ENCODE measurements around the gene GPATCH2. TPM values are rescaled to one million over a fixed set of nuclear protein-coding genes. Genes with fewer than 3 reads are reported as not detected.
A peak's percentile ranks its signal among the peaks of the same experiment; 100 is the strongest.

Gene GPATCH2
- total and polyA plus RNA-seq, 8 donors = 2.7 to 9.0 (median 5.0) TPM

DNA sequence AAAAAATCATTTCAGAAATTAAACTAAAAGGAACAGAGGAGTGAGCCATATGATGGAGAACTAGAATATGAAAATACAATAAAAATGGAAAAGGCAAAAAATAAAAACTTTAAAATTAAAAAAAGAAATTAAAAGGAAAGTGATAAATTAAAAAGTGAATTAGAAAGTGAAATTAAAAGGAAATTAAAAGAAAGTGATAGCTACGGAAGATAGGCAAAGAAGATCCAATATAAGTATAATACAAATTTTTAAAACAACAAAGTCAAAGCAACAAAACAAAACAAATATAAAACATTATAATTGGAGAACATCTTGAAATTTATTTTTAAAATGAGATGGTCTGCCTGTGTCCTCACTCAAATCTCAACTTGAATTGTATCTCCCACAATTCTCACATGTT lies 165.8 kb downstream of the GPATCH2 start:
- H3K27me3 ChIP-seq = no peaks in the 10 kb centered on the region
- FAIRE-seq (peak; percentile 47), DNase-seq (no peak), ATAC-seq (no peak)
- no peaks in the 10 kb centered on the region for H3K4me1 ChIP-seq
- WGBS, 2 donors = 93 to 97% methylated on average over 1 of the region's 1 CpG
- H3K27ac ChIP-seq = no peak overlapping the region
- TF ChIP-seq, protein P1, sequence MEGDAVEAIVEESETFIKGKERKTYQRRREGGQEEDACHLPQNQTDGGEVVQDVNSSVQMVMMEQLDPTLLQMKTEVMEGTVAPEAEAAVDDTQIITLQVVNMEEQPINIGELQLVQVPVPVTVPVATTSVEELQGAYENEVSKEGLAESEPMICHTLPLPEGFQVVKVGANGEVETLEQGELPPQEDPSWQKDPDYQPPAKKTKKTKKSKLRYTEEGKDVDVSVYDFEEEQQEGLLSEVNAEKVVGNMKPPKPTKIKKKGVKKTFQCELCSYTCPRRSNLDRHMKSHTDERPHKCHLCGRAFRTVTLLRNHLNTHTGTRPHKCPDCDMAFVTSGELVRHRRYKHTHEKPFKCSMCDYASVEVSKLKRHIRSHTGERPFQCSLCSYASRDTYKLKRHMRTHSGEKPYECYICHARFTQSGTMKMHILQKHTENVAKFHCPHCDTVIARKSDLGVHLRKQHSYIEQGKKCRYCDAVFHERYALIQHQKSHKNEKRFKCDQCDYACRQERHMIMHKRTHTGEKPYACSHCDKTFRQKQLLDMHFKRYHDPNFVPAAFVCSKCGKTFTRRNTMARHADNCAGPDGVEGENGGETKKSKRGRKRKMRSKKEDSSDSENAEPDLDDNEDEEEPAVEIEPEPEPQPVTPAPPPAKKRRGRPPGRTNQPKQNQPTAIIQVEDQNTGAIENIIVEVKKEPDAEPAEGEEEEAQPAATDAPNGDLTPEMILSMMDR (IDR thresholded peaks at IDR 0.05) = no peak
- H3K36me3 ChIP-seq = no peaks in the 10 kb centered on the region
- no peak overlapping the region for H3K4me3 ChIP-seq
- no peaks in the 10 kb centered on the region for H3K9me3 ChIP-seq
- intact Hi-C loops (cut with DNase I) = no loop called here

DNA sequence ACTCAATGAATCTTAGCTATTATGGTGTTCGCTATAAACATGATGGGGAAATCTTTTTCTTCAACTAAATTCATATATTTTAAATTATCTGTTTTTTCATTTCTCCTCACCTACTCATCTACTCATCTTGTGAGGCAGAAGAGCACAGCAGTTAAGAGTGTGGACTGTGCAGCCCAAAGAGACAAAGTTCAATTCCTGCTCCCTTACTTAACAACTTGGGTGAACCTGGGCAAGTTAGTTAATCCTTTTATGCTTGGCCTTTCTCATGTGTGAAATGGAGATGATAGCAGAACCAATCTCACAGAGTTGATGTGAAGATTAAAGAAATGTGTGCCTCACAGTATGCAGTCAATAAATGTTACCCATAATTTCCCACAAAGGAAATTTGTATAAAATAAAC lies 168.2 kb downstream of the GPATCH2 start:
- TF ChIP-seq, protein P1 (IDR thresholded peaks at IDR 0.05) = no peak
- Histone ChIP-seq H3K27ac (no peak overlapping the region), H3K27me3 (no peaks in the 10 kb centered on the region), H3K4me1 (no peaks in the 10 kb centered on the region), H3K9me3 (no peaks in the 10 kb centered on the region), H3K36me3 (no peaks in the 10 kb centered on the region), H3K4me3 (no peak overlapping the region)
- intact Hi-C loops (cut with DNase I) = no loop called here
- FAIRE-seq (no peak), ATAC-seq (no peak), DNase-seq (no peak)
- 97 to 99% methylated on average over 1 of the region's 1 CpG for WGBS, 2 donors

DNA sequence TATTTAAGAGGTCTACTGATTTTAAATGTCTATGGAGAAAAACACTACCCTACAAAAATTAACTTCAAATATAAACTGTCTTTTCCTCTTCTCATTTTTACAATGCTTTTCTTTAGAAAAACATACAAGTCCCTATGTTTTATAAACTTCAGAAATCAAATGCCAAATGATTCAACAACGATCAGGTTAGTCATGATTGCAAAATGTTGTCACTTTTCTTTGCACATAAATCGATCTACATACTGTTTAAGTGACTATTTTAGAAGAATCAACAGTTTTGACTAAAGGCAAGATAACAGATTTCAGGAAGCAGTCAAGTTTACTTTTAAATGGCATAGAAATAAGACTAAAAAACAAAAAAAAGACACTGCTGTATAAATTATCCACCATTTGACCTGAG lies 168.7 kb downstream of the GPATCH2 start:
- TF ChIP-seq, protein P1 (IDR thresholded peaks at IDR 0.05) = no peak
- ATAC-seq (no peak), FAIRE-seq (no peak), DNase-seq (no peak)
- no peaks in the 10 kb centered on the region for H3K4me1 ChIP-seq
- H3K36me3 ChIP-seq = no peaks in the 10 kb centered on the region
- no peak overlapping the region for H3K4me3 ChIP-seq
- intact Hi-C loops (cut with DNase I) = no loop called here
- WGBS, 2 donors = 48 to 55% methylated on average over 2 of the region's 2 CpGs
- no peaks in the 10 kb centered on the region for H3K9me3 ChIP-seq
- no peak overlapping the region for H3K27ac ChIP-seq
- no peaks in the 10 kb centered on the region for H3K27me3 ChIP-seq

DNA sequence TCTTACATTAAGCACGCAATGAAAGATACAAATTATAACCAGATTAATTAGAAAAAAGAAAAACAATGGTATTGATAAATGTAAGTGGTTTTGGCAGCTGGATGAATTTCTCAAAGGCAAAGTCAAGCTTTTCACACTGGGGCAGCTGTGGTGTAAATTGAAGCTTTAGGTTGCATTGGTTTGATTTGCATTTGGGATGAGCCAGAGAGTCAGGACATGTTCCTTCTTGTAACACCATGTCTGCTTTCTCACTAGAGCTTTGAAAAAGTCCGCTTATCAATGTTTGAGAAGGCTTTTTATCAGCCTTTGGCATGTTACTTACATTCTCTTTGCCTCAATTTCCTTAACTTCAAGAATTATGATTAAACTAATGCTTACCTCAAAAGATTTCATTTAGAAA lies 173.9 kb downstream of the GPATCH2 start:
- Histone ChIP-seq H3K4me1 (no peaks in the 10 kb centered on the region), H3K27ac (no peak overlapping the region), H3K9me3 (no peaks in the 10 kb centered on the region), H3K27me3 (no peaks in the 10 kb centered on the region), H3K4me3 (no peak overlapping the region), H3K36me3 (no peaks in the 10 kb centered on the region)
- TF ChIP-seq, protein P1 (IDR thresholded peaks at IDR 0.05) = no peak
- FAIRE-seq = no peak
- 96 to 98% methylated on average over 2 of the region's 2 CpGs for WGBS, 2 donors
- ATAC-seq = no peak
- intact Hi-C loops (cut with DNase I) = no loop called here
- DNase-seq = no peak

DNA sequence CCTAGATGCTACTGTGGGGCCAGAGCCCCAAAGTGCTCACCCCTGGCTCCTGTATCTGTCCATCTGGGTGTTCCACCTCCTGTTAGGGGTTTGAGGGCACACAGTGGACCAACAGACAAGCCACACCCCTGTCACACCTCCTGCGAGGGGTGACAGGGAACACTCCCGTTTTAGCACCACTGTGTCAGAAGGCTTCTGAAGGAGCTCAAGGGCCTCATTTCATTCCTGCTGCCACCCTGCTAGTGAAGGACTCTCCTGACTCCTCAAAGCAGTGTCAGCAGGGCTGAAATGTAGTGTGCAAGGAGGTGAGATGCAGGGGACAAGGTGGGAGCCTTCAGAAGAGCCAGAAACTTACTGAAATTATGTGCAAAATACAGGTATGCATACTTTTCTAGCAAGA lies 174.6 kb downstream of the GPATCH2 start:
- Histone ChIP-seq H3K27ac (no peak overlapping the region), H3K27me3 (no peaks in the 10 kb centered on the region), H3K9me3 (no peaks in the 10 kb centered on the region), H3K4me1 (no peaks in the 10 kb centered on the region), H3K36me3 (no peaks in the 10 kb centered on the region), H3K4me3 (no peak overlapping the region)
- no peak for DNase-seq
- 79 to 83% methylated on average over 2 of the region's 2 CpGs for WGBS, 2 donors
- ATAC-seq = no peak
- no peak for FAIRE-seq
- TF ChIP-seq, protein P1 (IDR thresholded peaks at IDR 0.05) = no peak
- intact Hi-C loops (cut with DNase I) = no loop called here

Data from pancreas (tissue), 10 donors.